GM15510 (cell line): ENCODE results near the gene DNM3.

Experiments
- POLR2A ChIP-seq: IDR thresholded peaks from 3 replicates; pipeline ENCODE4 v1.6.1; 2011; ENCODE audit warnings: borderline replicate concordance; ENCODE audit not compliant: insufficient read length; ENCODE audit errors: extremely low read depth

Gene DNM3

GRCh38 chr1:171994293-171994692 is 153.0 kb downstream of the DNM3 start:
- no peak for TF ChIP-seq POLR2A

GRCh38 chr1:171995573-171995972 is 154.3 kb downstream of the DNM3 start:
- no peak for TF ChIP-seq POLR2A

- TF ChIP-seq POLR2A: no peak
Measured at GRCh38 chr1:171997936-171998335, 156.6 kb downstream of the DNM3 start.

GRCh38 chr1:171998711-171999110 is 157.4 kb downstream of the DNM3 start:
- no peak for TF ChIP-seq POLR2A

- TF ChIP-seq POLR2A: no peak
Measured at GRCh38 chr1:171999756-172000155, 158.5 kb downstream of the DNM3 start.

- TF ChIP-seq POLR2A: no peak
Measured at GRCh38 chr1:172001288-172001687, 160.0 kb downstream of the DNM3 start.

- TF ChIP-seq POLR2A: no peak
Measured at GRCh38 chr1:172002725-172003345, 161.5 kb downstream of the DNM3 start.

GRCh38 chr1:172003766-172004530 is 162.7 kb downstream of the DNM3 start:
- TF ChIP-seq POLR2A: no peak

GRCh38 chr1:172004671-172005070 is 163.4 kb downstream of the DNM3 start:
- no peak for TF ChIP-seq POLR2A

- TF ChIP-seq POLR2A: no peak
Measured at GRCh38 chr1:172005856-172006255, 164.6 kb downstream of the DNM3 start.

- no peak for TF ChIP-seq POLR2A
Measured at GRCh38 chr1:172006660-172007059, 165.4 kb downstream of the DNM3 start.

- no peak for TF ChIP-seq POLR2A
Measured at GRCh38 chr1:172018727-172019311, 177.5 kb downstream of the DNM3 start.

GRCh38 chr1:172019976-172020375 is 178.7 kb downstream of the DNM3 start:
- no peak for TF ChIP-seq POLR2A

GRCh38 chr1:172024516-172024915 is 183.2 kb downstream of the DNM3 start:
- no peak for TF ChIP-seq POLR2A

- no peak for TF ChIP-seq POLR2A
Measured at GRCh38 chr1:172040466-172040865, 199.2 kb downstream of the DNM3 start.

- TF ChIP-seq POLR2A: no peak
Measured at GRCh38 chr1:172041102-172041501, 199.8 kb downstream of the DNM3 start.
